GM12873 (cell line): ENCODE results near the gene FBXL15.

Experiments used
- CTCF ChIP-seq: IDR thresholded peaks from 2 replicates; pipeline ENCODE4 v1.5.1; 2012; ENCODE audit warnings: low read depth, mild to moderate bottlenecking, moderate library complexity, low read length, control low read depth; ENCODE audit not compliant: insufficient read depth; ENCODE audit errors: missing control alignments

The FBXL15 gene

DNA sequence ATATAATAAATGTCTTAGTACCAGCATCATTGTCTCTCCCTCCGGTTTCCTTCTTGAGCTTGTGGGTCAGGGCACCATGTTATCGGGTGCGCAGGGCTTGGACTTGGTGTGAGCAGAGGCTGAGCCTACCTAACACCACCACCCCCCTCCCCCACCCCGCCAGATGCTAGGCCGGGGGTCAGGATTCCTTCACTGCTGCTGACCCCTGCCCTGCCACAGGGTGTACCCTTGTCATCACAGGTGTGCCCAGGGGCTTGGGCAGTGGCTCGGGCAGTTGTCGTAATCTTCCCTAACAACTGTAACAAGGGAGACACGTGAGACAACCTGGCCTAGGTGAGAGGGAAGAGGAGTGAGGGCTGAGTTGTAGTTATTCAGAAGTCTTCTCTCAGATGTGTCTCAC lies 37.8 kb upstream of the FBXL15 start:
- TF ChIP-seq CTCF, result no peak

GRCh38 chr10:102384053-102384452 lies 36.6 kb upstream of the FBXL15 start:
- peak; percentile 49 for TF ChIP-seq CTCF

DNA sequence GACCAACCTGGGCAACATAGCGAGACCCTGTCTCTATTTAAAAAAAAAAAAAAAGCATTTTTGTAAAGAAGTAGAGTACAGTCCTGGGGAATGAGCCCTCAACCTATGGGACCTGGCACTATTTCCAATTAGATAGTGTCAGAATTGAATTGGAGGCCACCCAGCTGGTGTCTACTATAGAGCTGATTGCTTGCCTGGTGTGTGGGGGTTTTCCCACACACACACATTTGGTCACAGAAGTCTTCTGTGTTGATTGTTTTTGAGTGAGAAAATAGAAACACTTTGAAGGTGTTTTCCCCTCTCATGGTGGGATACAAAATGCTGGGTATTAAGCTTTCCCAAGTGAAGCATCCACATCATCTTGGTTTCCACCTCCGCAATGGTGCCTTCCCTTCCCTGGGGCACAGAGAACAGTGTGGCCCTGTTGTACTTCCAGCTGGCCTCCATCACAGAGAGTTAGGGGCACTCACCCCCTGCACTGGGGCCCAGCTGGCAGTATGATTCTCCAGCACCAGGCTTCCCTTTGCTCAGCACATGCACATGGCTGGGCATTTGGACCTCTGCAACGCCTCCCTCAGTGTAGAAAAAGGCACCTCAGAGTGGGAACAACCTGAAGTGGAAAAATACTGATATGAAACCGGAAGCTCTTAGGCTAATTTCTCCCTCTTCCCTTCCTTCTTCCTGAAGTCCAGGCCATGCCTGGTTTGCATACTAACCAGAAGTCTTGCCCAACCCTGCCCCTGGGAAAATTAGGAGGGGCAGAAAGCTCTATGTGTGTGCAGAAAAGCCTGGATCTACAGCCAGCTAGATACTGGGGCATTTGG lies 35.8 kb upstream of the FBXL15 start:
- TF ChIP-seq CTCF, result no peak

DNA sequence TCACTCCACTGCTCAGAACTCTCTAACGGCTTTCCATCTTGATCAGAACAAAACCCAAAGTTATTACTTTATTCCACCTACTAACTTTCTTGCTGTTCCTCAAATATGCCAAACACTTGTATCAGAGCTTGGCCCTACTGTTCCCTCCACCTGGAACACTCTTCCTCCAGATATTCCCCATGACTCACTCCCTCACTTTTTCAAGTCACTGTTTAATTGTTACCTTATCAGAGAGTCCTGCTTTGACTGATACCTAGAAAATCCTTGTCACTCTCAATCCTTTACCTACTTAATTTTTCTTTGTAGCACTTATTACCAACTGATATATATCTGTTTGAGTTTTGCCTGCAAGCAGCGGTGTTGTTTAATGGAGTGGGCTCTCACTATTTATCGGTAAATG lies 30.7 kb upstream of the FBXL15 start:
- no peak for TF ChIP-seq CTCF

DNA sequence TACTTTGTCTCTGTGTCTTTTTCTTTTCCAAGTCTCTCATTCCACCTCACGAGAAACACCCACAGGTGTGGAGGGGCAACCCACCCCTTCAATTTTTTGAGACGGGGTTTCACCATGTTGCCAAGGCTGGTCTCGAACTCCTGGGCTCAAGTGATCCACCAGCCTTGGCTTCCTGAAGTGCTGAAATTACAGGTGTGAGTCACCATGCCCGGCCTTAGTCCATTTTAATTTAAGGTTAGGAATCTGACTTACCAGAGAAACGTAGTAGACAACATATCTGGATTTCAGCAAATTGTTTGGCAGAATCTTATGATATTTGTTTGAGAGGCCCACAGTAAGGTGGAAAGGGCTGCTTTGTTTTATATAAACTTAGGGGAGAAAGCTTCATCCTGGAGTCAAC lies 28.3 kb upstream of the FBXL15 start:
- no peak for TF ChIP-seq CTCF

GRCh38 chr10:102393411-102394078 lies 27.1 kb upstream of the FBXL15 start:
- TF ChIP-seq CTCF, result no peak

DNA sequence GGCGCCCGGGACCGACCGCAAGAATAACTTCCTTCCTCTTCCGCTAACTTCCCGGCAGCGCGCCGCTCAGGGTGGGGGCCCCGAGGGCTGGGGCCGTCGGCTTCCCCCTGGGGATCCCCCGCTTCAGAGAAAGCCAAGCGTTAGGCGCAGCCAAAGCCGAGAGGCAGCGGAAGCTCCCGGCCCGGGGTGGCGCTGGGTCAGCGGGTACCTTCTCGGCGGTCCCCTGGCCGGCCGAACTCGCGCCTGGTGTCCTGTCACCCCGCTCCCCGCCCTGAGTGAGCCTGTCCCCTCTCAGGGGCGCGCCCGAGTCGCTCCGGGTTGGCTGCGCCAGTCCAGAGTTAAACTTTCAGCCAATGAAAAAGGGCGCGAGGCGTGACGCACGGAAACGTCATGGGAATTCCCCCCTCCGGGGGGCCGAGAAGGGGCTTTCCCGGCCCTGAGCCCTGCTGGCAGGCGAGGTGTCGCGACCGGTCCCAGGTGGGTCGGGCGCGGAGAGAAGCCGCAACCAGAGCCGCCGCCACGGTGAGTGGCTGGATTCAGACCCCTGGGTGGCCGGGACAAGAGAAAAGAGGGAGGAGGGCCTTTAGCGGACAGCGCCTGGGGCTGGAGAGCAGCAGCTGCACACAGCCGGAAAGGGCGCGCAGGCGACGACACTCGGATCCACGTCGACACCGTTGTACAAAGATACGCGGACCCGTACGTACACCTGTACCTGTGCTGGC lies 26.4 kb upstream of the FBXL15 start:
- peak; percentile 82 for TF ChIP-seq CTCF
